CD4-positive, alpha-beta T cell (primary cell): ENCODE measurements around the gene OVCA2. TPM values are rescaled to one million over a fixed set of nuclear protein-coding genes. Genes with fewer than 3 reads are reported as not detected.

Experiments
- ATAC-seq: fragments of 200-7000 bp; cut with Tn5 transposase; one replicate; pipeline ENCODE4 v1.10.0; 2022; ENCODE audit warnings: mild to moderate bottlenecking; ENCODE audit not compliant: poor library complexity
- CTCF ChIA-PET: fragments of 350-600 bp; sonication (Branson Sonifier 250); formaldehyde crosslinking; loops from one replicate; lab custom pipeline; 2021; ENCODE audit warnings: antibody characterized with exemption, inconsistent platforms; lab: Charles Lee
- POLR2A ChIA-PET: fragments of 350-600 bp; sonication (Branson Sonifier 250); formaldehyde crosslinking; loops from one replicate; lab custom pipeline; 2021; ENCODE audit warnings: antibody characterized with exemption, inconsistent platforms; lab: Charles Lee
- DNase-seq, 14 experiments: peaks; one replicate each; pipeline ENCODE4 v3.0.0-alpha.2; 2013 to 2020; ENCODE audit warnings: mixed read lengths in 2 of 14
- H3K27ac ChIP-seq, 2 donors: one replicate each; pipeline versions ENCODE4 v1.5.1 to v1.7.0; 2013; ENCODE audit warnings: low read length in 2 of 2, low read depth in 1 of 2, mild to moderate bottlenecking in 1 of 2
- H3K27me3 ChIP-seq, 2 experiments: 1 replicate in 1 of 2; 2 replicates in 1 of 2; pipeline versions ENCODE4 v1.6.1 to v1.7.0; 2013; ENCODE audit warnings: low read length in 2 of 2, control low read depth in 1 of 2, mild to moderate bottlenecking in 1 of 2, moderate library complexity in 1 of 2; ENCODE audit not compliant: insufficient read depth in 2 of 2, control insufficient read depth in 1 of 2
- H3K36me3 ChIP-seq: one replicate; pipeline ENCODE4 v1.6.1; 2013; ENCODE audit warnings: low read length, control low read depth; ENCODE audit not compliant: insufficient read depth
- H3K4me1 ChIP-seq: one replicate; pipeline ENCODE4 v1.6.1; 2013; ENCODE audit warnings: low read length, control low read depth; ENCODE audit not compliant: insufficient read depth
- H3K4me3 ChIP-seq: one replicate; pipeline ENCODE4 v1.5.1; 2013; ENCODE audit warnings: mild to moderate bottlenecking, low read length, moderate library complexity
- H3K9me3 ChIP-seq, 2 experiments: 1 replicate in 1 of 2; 2 replicates in 1 of 2; pipeline versions ENCODE4 v1.6.1 to v1.7.0; 2013; ENCODE audit warnings: low read length in 2 of 2, mild to moderate bottlenecking in 2 of 2, control low read depth in 1 of 2, moderate library complexity in 1 of 2; ENCODE audit not compliant: control insufficient read depth in 1 of 2, insufficient read depth in 1 of 2
- H3K27ac Mint-ChIP-seq: one replicate; pipeline ENCODE4 v1.8.0; 2020; ENCODE audit warnings: mixed read lengths
- H3K27me3 Mint-ChIP-seq: one replicate; pipeline ENCODE4 v1.8.0; 2021; ENCODE audit warnings: mixed read lengths
- H3K36me3 Mint-ChIP-seq: one replicate; pipeline ENCODE4 v1.8.0; 2021; ENCODE audit warnings: low read depth, mixed read lengths
- H3K4me1 Mint-ChIP-seq: one replicate; pipeline ENCODE4 v1.8.0; 2021; ENCODE audit warnings: low read depth, mixed read lengths
- H3K4me3 Mint-ChIP-seq: one replicate; pipeline ENCODE4 v1.8.0; 2020; ENCODE audit warnings: mild to moderate bottlenecking, mixed read lengths
- H3K9me3 Mint-ChIP-seq: one replicate; pipeline ENCODE4 v1.8.0; 2020; ENCODE audit warnings: mixed read lengths
- CTCF ChIP-seq: fragments of 200-600 bp; IDR thresholded peaks from one replicate; pipeline ENCODE4 v1.8.0; 2022; ENCODE audit warnings: antibody characterized with exemption, mild to moderate bottlenecking
- intact Hi-C, 2 experiments: fragments of 100-400 bp; cut with DNase I in 1 of 2; cut with micrococcal nuclease in 1 of 2; formaldehyde crosslinking; loops; one replicate each; pipeline versions ENCODE4 v1.15.1 to v1.9.0; 2023 to 2025; cut with DNase I, micrococcal nuclease
- total RNA-seq, 174 experiments: library from RNA in 2 of 174; stranded (reverse) in 2 of 174; gene quantifications; one replicate each; pipeline ENCODE4 v1.2.3 and lab custom pipeline; 2021 to 2026

Gene OVCA2
- total RNA-seq, 2 experiments from 2014 or later, result 34.4 to 35.1 TPM

GRCh38 chr17:2051061-2051932 is 9.5 kb downstream of the OVCA2 start:
- Histone ChIP-seq H3K27me3 (peaks cover 3 to 11% of the 10 kb centered on the region in 2 experiments), H3K36me3 (no peaks in the 10 kb centered on the region), H3K27ac (no peak overlapping the region), H3K9me3 (no peaks in the 10 kb centered on the region), H3K4me3 (no peak overlapping the region), H3K4me1 (peaks cover 58% of the 10 kb centered on the region)
- Mint-ChIP-seq H3K9me3 (no peaks in the 10 kb centered on the region), H3K27ac (peak overlapping the region; percentile 19), H3K36me3 (no peaks in the 10 kb centered on the region), H3K27me3 (peaks cover 11% of the 10 kb centered on the region), H3K4me1 (peaks cover 36% of the 10 kb centered on the region), H3K4me3 (peak overlapping the region; percentile 80)
- ChIA-PET POLR2A (interaction anchor here (0.7 to 1.6 kb wide), 2 partner anchors 193 to 215 kb away, joined by 3 to 4 read pairs; no protein-coding TSS in a partner anchor), CTCF (interaction anchor here (1.3 kb wide), 1 partner anchor 193 kb away, joined by 3 read pairs; no protein-coding TSS in a partner anchor)
- ATAC-seq, result no peak
- no peak for TF ChIP-seq CTCF
- intact Hi-C loops, result loop anchor here (5.0 to 10.0 kb wide), 6 partner anchors 104 to 351 kb away; partner anchors contain the start of genes MNT (in 1 of the 2), SGSM2 (in 1 of the 2), SMG6 (in 1 of the 2) and SRR (in 1 of the 2)
- DNase-seq, result peak in 2 of 14 experiments; percentile 65 to 69

DNA sequence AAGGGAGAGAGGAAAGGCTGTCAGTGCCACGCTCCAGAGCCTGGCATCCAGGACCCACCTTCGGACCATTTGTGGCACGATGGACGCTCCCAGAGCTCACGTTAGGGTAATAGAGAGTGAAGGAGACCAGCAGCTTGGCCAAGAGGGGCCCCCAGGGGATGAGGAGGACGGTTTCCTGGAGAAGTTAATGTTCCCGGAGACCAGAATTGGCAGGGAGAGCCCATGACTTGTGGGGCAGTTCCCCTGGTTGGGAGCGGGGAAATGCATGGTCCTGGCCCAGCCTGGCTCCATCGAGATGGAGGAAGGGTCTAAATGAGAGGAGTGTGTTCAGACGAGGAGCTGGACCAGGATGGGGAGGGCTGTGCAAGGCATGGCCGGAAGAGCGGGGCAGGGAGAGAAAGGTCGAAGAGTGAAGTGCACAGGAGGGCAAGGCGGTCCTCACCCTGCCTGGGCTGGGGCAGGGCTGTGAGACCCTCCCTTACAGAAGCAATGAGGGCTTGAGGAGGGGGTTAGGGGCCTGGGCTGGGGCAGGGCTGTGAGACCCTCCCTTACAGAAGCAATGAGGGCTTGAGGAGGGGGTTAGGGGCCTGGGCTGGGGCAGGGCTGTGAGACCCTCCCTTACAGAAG is 10.2 kb downstream of the OVCA2 start:
- Histone ChIP-seq H3K4me1 (peaks cover 63% of the 10 kb centered on the region), H3K36me3 (no peaks in the 10 kb centered on the region), H3K4me3 (no peak overlapping the region), H3K27ac (no peak overlapping the region), H3K27me3 (peaks cover 3 to 11% of the 10 kb centered on the region in 2 experiments), H3K9me3 (no peaks in the 10 kb centered on the region)
- ATAC-seq, result no peak
- peak overlapping the region; percentile 80 for H3K4me3 Mint-ChIP-seq
- ChIA-PET CTCF (interaction anchor here (1.3 kb wide), 1 partner anchor 193 kb away, joined by 3 read pairs; no protein-coding TSS in a partner anchor), POLR2A (interaction anchor here (0.7 to 1.6 kb wide), 2 partner anchors 193 to 214 kb away, joined by 3 to 4 read pairs; no protein-coding TSS in a partner anchor)
- no peaks in the 10 kb centered on the region for H3K36me3 Mint-ChIP-seq
- DNase-seq, result no peak
- H3K9me3 Mint-ChIP-seq, result no peaks in the 10 kb centered on the region
- H3K27me3 Mint-ChIP-seq, result peaks cover 11% of the 10 kb centered on the region
- peak overlapping the region; percentile 19 for H3K27ac Mint-ChIP-seq
- TF ChIP-seq CTCF, result no peak
- intact Hi-C loops, result loop anchor here (5.0 to 10.0 kb wide), 6 partner anchors 103 to 350 kb away; partner anchors contain the start of genes MNT (in 1 of the 2), SGSM2 (in 1 of the 2), SMG6 (in 1 of the 2) and SRR (in 1 of the 2)
- peaks cover 40% of the 10 kb centered on the region for H3K4me1 Mint-ChIP-seq
